Epithelial cell of proximal tubule (primary cell): ENCODE data around the gene EIF3I. TPM values are rescaled to one million over a fixed set of nuclear protein-coding genes. Genes with fewer than 3 reads are reported as not detected.

ENCODE experiments used
- DNase-seq: peaks from one replicate; pipeline ENCODE4 v3.0.0-alpha.2; 2011; ENCODE audit warnings: low read depth
- H3K4me3 ChIP-seq: 2 replicates; pipeline ENCODE4 v1.5.1; 2011; ENCODE audit warnings: low read depth, mild to moderate bottlenecking, low read length
- total RNA-seq: library from RNA; depleted of rRNA; stranded (reverse); fragments of >200 nt; gene quantifications from 2 replicates; pipeline ENCODE4 v1.2.3, GENCODE V29; 2015
- TF ChIP-seq, protein P1 (sequence below): conservative IDR thresholded peaks from 2 replicates; pipeline ENCODE4 v1.5.1; 2012; ENCODE audit warnings: low read depth, mild to moderate bottlenecking, low read length

EIF3I gene
- total RNA-seq, 1 donor from 2014 or later, result 338 TPM

DNA sequence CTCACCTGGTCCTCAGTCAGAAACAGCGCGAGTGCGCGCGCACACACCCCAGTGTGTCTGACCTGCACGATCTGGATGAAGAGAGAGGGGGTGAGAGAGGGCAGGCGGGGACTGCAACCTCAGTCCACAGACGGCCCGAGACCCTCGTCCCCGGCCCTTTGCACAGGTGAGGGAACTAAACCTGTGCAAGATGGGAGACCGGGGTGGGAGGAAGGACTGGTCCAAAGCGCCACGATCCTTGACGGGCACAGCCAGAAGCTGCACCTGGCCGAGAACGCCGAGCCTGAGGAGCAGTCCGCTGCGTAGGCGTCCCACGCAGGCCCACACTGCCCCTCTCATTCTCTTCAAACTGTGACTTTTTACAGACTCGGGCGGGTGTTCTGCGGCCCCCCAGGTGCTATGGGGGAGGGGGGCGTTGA is 17.3 kb upstream of the EIF3I start:
- DNase-seq, result no peak
- peak overlapping the region; percentile 65 for H3K4me3 ChIP-seq
- TF ChIP-seq, protein P1, sequence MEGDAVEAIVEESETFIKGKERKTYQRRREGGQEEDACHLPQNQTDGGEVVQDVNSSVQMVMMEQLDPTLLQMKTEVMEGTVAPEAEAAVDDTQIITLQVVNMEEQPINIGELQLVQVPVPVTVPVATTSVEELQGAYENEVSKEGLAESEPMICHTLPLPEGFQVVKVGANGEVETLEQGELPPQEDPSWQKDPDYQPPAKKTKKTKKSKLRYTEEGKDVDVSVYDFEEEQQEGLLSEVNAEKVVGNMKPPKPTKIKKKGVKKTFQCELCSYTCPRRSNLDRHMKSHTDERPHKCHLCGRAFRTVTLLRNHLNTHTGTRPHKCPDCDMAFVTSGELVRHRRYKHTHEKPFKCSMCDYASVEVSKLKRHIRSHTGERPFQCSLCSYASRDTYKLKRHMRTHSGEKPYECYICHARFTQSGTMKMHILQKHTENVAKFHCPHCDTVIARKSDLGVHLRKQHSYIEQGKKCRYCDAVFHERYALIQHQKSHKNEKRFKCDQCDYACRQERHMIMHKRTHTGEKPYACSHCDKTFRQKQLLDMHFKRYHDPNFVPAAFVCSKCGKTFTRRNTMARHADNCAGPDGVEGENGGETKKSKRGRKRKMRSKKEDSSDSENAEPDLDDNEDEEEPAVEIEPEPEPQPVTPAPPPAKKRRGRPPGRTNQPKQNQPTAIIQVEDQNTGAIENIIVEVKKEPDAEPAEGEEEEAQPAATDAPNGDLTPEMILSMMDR, result no peak

DNA sequence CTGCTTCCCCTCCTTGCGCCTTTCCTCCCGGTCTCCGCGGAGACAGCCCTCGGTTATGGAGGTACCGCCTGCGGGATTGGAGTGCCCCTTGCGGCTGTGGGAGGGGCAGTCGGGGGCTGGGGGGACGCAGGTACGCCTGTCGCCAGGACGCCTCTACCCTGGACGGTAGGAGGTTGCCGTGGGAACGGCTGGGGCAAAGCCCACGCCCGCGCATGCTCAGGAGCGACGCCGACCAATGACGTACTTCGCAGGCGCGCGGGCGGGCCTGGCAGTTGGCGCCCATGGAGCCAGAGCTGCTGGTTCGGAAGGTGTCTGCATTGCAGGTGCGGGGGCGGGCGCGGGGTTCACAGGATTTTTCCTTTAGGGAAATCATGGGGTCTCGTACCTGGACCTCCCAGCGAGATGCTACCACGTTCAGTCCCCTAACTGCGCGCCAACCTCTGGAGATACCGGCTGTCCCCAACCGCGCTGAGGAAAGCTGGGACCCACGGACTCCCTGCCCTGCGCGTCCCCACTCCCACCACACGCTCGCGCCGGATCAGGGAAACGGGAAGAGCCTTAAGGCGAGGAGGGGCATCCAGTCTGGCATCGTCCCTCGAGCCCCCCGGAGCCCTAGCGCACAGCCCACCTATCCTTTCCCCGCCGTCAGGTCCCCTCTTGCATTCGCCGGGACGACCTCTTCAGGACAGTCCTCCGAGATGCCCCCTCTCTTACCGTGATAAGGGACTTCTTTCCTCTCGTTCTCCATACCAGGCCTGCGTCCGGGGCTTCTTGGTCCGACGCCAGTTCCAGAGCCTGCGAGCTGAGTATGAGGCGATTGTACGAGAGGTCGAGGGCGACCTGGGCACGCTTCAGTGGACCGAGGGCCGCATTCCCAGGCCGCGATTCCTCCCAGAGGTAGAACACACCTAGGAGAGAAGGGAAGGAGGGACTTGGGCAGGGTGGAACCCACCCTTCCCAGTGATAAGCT is 16.5 kb upstream of the EIF3I start, which contains the start of gene IQCC:
IQCC (plus strand) TSS at position 271 of the 970 bp plus-strand sequence; CDS start at position 282, 11 bp downstream.
- peak within 1 kb of the TSS; percentile 65 for H3K4me3 ChIP-seq
- TF ChIP-seq, protein P1, result no peak
- no peak for DNase-seq

DNA sequence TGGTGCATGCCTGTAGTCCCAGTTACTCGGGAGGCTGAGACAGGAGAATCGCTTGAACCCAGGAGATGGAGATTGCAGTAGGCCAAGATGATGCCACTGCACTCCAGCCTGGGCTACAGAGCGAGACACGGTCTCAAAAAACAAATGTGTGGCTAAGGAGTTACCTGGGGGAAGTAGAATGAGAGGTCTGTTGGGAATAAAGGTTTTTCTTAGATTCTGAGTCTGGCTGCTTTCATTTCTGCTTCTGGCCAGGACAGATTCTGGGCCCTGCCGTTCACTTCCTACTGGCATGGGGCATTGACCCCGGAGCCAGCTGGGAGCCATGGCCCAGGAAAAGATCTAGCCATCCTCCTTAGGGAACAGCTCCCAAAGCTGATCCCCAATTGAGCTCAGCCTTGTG is 13.7 kb upstream of the EIF3I start:
- TF ChIP-seq, protein P1, result no peak
- H3K4me3 ChIP-seq, result no peak overlapping the region
- DNase-seq, result no peak

DNA sequence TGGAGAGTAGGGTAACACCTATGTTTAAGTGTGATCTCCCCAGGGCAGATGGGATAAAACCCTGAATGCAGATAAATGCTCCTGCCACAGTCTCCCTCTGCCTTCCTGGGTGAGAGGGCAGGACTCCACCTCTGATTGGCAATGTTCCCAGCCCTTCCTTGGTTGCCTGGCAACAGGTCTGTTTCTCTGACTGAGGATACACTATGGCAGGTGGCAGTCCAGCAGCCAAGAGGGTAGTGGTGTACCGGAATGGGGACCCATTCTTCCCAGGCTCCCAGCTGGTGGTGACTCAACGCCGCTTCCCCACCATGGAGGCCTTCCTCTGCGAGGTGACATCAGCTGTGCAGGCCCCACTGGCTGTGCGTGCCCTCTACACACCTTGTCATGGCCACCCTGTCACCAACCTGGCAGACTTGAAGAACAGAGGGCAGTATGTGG is 13.3 kb upstream of the EIF3I start, which contains the start of gene DCDC2B:
DCDC2B (plus strand) TSS at position 199 of the 438 bp plus-strand sequence; CDS start at position 204, 5 bp downstream.
- TF ChIP-seq, protein P1, result no peak
- DNase-seq, result peak; percentile 40

DNA sequence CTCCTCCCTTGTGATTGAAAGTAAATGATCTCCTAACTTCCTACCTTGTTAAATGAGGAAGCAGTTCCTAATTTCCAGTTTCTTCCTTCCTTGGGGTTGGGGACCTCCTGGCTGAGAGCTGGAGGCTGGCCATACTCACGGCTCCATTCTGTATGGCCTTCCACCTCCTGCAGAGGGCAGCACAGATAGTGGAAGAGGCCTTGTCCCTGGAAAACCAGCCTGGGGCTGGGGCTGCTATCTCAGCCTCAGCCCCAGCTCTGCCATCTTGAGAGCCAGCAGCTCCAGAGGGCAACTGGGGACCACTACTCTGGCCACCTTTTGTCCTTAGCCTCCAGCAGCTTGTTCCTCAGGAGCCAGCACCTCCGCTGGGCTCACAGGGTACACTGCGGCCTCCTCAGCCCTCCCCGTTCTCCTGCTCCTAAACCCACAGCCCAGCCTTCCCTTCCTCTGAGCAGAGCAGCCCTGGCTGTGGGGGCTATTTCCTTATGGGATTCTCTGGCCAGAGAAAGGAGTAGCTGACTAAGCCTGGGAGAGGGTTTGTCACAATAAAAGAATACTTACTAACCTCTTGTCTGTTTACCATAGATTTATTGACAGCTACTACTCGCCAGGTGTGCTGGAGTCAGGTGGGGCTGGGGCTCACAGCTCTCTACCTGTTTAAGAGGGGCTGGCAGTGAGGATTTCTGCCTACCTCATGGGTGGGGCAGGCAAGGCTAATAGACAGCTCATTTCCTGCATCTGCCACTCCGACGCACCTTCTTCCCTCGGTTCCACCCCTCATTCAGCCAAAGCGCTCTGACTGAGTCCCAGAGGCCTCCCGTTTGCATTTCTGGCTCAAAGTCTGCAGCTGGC is 6.4 kb upstream of the EIF3I start:
- no peak overlapping the region for H3K4me3 ChIP-seq
- no peak for DNase-seq
- TF ChIP-seq, protein P1, result peak; percentile 86

More for the DNA sequence above, 13.3 kb upstream of the EIF3I start, which contains the start of gene DCDC2B:
- no peak within 1 kb of the TSS for H3K4me3 ChIP-seq

DNA sequence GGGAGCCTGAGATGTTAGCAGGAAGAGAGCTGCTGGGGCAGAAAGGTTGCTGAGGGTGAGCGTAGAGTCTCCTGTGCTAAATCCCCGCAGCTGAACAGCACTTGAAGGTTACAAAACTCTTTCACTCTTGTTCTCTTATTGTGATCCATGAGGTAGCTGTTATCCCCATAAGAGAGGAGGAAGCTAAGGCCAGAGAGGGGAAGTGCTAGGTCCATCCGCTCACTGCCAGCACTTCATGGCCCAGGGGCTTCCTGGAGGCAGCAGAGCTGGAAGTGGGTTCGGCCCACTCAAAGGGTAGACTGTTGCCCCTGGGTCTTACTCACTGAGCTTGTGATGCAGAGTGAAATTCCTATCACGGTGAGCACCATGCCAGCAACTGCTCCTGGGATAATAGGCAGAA is 5.6 kb upstream of the EIF3I start:
- no peak for DNase-seq
- H3K4me3 ChIP-seq, result no peak overlapping the region
- TF ChIP-seq, protein P1, result no peak
